ENCODE results near the gene ZFP64.
"Not testable (repeated sequence)": the region's sequence is repeated elsewhere in the genome, so short reads cannot be mapped to it uniquely, and the experiment has no call there.

ZFP64 gene

DNA sequence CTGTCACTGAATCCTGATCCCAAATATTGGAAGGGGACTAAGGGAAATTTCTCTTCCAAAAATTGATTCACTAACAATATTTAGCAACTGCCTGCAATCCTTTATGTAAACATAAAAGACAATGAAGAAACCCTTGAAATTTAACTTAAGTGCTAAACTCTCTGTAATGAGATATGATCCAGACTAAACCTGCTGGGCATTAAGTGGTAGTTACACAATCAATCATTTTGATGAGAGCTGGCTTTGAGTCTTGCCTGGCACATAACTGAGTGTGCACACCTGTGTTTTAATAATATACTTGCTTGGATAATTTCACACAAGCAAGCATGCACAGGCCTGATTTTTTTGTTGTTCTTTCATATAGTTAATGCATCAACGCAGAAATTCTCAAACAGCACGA, 9.8 kb upstream of the ZFP64 start:
- no peak for DNase-seq

DNA sequence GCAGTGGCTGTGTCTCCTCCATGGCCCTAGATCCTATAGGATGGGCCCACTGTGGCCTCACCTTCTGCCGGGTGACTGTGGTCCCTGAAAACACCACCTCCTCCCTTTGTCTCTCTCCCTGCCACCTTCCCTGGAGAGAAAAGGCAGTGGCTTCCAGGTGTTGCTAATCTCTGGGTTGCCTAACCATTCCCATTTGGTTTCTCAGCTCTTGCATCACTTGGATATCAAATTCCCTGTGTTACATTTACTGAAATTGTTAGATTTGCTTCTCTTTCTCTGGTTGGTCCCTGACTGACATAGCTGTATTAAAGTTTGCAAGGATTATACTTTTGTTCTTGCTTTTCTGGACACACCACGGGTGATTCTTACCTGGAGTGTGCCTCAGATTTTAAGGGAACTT, 9.3 kb upstream of the ZFP64 start:
- DNase-seq = no peak

DNA sequence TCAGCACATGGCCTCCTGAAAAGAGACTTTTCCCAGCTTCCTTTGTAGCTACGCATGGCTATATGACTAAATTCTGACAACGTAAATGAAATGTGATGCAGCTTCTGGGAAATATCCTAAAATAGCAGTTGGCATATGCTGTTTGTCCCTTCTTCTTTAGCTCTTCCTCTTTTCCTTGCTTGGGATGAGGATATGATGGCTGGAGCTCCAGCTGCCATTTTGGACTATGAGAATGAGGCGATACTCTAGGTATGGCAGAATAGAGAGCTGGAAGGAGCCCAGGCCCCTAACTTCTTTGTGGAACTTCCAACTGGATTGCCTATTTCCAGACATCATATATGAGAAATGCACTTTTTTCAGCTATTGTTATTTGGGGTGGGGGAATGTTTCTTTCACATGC, 5.3 kb upstream of the ZFP64 start:
- no peak for DNase-seq

DNA sequence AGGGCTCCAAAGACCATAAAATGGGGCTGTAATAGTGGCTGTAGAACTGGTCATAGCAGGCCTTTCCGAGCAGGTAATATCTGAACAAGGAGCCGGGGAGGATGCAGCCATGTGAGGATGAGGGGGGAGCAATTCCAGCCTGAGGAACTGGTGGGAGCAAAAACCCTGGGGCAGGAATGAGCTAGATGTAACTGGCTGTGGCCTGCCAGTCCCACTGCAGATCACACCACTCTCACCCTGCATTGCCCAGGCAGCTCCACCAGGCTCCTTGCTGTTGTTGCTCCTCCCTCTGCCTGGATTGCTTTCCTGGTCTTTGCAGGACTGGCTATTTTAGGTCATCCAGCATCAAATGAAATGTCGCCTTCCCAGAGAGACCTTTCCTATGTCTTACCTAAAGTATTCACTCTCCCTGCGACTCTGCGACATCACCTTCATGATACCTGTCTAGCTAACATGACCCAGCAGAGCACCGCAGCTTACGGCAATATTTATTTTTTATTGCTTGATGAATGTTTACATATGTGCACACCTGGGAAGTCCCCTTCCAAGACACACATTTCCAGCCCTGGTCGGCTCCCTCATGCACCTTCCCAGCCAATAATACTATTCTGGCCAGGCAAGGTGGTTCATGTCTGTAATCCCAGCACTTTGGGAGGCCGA, 2.4 kb upstream of the ZFP64 start:
- no peak for DNase-seq

DNA sequence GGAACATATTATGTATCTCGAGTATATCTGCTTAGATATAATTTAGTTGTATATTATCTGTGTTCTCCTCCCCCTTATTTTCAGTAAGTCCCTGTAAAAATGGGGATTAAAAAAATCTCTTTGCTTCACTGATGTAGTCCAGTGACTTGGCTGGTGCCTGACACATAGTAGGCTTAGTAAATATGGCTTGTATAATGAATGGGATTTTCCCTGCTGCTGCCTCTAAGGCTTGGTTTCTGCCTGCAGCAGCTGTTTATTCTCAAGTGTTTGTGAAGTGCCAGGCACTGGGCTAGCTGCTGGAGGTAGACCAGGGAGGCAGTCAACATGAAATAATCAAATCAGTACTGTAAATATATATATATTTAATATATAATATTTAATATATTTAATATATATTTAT, 1.6 kb upstream of the ZFP64 start:
- no peak for DNase-seq

DNA sequence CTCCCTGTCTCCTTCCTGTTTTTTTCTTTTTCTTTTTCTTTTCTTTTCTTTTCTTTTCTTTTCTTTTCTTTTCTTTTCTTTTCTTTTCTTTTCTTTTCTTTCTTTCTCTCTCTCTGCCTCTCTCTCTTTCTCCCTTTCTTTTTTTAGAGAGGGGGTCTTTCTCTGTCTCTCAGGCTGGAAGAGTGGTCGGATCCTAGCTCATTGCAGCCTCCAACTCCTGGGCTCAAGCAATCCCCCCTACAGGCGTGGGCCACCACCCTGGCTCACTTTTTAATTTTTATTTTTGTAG, 1.1 kb upstream of the ZFP64 start:
- DNase-seq = not testable (repeated sequence)

DNA sequence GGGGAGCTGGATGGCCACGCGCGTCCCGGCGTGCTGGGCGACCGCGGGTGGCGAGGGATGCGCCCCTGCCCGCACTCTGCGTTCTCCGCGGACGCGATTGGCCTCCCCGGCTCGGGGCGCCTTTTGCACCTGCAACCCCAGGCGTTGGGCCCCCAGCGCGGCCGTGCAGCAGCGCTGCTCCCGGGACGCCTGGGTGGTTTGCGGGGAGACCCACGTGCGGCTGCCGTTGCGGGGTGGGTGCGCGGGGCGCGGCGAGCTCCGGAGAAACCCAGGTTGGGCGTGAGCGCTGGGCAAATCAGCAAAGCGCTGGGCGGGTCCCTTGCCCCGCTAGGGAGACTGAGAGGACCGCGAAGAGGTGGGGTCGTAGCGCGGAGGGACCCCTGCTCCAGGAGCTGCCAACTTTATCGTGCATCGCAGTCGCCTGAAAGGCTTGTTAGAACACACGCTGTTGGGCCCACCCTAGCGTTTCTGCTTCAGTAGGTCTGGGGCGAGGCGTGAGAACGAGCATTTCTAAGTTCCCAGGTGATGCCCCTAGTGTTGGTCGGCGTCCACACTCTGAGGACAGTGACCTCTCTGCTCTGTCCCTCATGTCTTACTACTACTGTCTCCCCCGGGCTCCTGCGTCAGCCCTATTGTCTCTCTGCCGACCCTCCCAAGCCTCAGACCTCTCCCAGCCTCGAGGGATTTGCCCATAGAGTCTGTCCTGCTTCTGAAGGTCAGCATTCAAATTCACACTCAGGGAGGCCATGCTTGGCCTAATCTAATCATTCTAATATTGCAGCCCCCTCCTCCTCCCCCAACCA, 538 bp upstream of the ZFP64 start:
- peak in 8 of 14 donors; percentile 1 to 71 (median 34) for DNase-seq

DNA sequence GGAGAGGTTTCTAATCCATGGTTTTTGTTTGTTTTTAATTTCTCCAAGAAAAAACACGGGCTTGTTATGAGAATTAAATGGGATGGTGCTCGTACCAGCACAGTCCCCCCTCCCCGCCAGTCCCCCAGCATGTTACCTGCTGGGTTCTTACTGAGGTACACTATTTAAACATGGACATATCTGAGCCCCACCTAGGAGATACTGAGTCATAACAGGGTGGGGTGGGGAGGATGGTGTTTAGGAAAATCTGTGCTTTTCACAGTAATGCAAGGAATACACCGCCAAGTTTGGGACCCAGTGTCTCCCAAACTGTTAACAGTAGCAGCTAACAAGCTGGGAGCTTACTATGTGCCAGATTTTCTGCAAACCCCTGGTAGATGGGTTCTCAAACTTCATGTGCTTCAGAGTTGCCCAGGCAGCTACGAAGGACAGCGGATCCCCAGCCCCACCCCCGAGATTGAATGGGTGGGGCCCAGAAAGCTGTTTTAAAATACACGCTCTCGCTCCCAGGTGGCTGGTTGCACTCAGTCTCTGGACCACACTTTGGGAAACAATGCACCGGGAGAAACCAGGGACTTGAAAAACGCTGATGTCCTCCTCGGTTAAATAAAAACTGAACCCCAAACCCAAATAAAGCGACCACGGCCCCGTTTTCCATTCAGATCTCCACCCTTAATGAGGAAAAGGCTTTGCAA, 995 bp downstream of the ZFP64 start:
- peak in 5 of 14 donors; percentile 23 to 65 (median 53) for DNase-seq

DNA sequence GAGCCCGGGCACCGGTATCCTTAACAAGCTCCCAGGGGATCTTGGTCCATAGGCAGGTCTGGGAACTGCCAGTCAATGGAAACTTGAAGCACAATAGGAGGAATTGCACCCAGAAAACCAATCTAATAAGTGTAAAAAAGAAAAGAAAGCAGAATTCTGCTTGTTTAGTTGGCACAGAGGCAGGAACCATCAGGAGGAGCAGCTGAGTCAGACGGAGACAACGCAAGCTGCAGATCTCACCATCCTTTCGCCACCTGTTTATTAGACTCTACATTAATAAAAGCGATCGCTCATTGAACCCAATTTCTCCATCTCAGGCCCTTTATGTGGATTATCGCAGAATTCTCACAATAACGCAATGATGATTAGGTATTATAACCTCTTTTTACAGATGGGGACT, 9.8 kb downstream of the ZFP64 start:
- no peak for DNase-seq

DNA sequence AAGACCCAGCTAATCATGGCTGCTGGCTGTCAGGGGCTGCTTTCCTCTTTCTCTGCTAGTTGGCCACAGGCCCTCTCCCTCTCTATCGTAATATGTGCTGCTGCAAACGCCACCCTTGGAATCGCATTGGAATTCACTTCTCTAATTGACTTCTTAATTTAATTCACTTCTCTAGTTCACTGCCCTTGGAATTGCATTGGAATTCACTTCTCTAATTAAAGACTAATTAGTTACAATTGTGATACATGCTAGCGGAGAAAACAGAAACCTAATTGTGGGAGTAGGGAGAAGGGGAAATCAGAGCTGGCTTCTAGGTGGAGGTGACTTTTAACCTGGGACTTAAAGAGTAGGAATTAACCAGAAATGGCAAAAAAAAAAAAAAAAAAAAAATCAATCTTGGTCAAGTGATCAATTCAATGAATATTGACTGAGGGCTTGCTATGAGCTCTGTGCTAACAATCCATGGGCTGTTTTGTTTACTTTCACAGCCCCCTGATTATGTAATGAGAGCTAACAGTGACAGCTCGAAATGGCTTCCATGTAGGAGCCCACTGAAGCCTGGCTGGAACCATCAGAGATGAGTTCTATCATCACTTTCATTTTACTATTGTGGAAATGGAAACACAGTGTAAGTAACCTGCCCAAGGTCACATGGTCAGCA, 11.3 kb downstream of the ZFP64 start:
- no peak for DNase-seq

DNA sequence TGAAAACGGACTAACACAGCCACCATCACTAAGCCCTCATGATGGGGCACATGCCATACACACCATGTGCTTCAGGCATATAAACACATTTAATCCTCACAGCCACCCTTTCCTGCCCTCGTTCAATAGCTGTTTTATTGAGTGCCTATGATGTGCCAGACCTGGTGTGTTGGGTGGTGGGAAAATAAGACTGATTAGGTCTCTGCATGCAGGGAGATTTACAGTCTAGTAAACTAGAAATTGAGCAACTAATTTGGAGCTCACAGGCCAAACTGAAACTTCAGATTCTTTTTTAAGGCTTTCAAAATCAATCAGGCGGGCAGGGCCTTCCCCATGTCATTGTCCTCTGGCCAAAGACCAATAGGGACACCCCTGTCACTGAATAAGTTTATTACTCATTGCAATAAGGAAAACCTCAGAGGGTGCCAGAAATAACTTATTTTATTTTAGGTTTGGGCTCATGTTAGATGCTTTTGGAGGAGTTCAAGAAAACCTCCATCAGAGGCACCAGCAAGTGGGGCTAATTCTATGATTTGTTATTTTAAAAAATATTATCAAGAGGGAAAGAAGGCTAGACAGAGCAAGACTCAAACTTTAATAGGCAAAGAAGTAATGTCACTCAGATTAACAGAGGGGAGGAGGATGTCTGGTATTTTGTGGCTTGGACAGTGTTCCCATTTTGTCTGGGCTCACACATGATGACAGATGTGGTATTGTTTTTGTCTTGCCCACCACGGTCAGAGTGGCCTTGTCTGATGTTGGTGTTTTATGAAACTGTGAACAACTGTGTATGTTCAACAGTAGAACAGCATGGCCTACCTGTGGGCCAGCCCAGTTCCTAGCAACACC, 12.0 kb downstream of the ZFP64 start:
- no peak for DNase-seq

DNA sequence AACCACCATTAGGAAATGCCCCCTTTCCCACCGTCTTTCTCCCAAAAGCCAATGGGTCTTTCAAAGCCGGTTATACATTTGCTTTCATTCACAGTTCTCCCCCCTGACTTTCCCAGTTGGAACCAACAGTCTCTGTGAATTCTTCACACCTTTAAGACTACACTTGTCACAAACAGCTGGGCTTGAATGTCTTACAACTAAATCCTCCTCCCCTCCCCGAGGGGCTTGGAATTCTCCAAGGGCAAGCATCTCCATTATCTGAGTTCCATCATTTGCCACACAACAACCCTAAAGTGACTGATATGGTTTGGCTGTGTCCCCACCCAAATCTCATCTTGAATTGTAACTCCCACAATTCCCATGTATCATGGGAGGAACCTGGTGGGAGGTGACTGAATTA, 12.9 kb downstream of the ZFP64 start:
- no peak for DNase-seq

DNA sequence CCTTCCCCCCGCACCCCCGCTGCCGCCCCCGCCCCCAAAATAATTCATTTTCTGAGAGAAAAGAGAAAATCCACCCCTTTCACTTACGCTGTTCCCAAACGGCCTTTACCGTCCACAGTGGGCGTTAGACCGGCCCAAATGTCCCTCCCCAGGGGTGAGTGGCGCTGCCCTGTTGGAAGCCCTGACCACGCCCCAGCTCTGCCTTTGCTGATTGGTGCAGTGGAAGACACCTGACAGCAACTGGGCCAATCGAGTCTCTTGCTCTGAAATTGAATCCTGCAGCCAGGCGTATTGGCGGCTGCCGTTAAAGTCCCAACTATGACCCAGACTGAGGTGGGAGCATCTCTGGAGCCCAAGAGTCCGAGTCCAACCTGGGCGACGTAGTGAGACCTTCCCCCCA, 15.7 kb downstream of the ZFP64 start:
- no peak for DNase-seq

DNA sequence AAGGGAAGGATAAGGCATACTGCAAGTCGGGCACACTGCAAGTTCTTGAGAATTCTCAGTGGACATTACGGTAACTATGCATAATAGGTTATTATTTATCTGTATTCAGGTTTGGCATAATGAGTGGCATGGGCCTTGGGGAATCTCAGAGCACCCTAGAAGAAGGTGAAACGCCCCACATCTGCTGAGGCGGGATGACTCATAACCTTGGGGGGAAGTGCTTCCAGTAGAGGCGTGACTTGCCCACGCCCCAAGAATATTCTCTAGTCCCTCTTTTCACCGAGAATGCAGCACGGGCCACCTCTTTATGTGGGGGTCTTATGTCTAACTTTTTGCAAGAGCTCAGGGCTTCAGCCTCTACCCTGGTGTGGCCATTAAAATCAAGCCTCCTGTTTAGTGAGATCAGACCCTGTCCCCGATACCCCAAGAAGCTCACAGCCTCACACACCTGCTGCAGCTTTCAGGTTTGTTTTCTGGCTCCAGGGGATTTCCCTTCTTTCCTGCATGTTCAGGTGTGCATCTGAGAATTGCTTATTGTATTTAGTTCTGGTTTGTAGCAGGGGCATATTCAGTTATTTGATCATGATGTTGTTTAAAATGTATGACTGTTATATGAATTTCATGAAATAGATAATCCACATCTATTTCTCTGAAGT, 19.1 kb downstream of the ZFP64 start:
- DNase-seq = no peak

DNA sequence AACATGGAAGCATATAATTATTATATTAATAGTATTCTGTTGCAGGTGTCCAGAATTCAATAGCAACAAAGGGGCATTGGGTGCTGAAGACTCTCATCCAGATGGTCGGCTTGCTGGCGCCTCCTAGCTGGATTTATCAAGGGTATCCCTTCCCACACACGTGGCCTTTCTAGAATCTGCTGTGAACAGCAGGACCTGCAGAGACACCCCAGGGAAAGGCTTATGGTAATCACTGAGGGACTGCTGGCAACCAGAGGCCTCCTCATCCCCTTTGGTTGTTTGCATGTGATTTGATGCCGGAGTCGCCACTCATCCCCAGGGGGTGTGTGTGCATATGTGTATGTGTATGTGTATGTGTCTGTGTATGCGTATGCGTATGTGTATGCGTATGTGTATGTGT, 20.6 kb downstream of the ZFP64 start:
- no peak for DNase-seq

DNA sequence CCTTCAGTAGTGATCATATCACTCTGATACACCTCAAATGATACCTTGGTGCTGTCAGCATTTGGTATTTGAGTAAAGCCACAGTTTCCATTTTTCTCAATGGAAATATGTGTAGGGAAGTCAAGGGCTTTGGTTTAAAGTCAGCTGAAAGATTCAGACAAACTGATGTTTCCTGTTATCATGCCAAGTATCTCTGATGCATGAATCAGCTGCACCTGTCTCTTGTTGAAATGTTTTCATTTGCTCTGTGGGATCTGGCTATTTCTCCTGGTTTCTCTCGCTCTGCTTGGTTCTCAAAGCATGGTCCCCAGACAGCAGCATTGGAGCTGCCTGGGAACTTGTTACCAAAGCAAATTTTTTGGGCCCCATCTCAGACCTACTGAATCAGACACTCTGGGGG, 23.5 kb downstream of the ZFP64 start:
- no peak for DNase-seq

DNA sequence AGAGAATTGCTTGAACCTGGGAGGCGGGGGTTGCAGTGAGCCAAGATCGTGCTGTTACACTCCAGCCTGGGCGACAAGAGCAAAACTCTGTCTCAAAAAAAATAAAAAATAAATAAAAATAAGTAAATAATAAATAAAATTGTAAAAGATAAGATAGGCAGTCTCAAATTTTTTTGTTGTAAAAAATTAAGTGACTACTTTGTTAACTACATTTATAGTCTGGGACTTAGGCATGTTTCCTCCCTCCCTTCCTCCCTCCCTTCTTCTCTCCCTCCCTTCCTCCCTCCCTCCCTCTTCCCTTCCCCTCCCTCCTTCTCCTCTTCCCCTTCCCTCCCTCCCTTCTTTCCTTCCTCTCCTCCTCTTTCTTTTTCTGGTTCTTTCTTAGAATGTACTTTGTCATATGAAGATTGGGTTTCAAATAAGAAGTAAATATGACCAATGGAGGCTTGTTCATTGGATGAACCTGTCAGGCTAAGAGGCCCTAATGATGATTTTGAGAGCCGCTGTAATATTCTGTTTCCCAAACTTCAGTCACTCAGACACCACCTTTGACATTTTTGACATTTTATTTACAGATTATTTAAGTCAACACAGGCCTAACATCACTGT, 24.2 kb downstream of the ZFP64 start:
- DNase-seq = no peak

DNA sequence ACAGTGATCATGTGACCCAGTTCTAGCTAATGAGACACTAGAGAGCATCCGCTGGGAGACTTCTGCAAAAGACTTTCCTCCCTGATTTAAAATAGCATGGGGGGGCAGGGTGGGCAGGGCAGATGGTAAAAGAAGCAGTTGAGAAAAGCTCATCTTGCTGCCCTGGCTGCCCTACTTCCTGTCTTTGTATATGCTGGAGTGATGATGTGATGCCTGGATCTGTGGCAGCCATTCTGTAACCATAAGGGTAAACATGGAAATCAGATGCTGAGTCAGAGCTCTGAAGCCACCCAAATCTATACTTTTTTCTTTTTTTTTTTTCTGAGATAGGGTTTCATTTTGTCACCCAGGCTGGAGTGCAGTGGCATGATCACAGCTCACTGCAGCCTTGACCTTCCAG, 25.4 kb downstream of the ZFP64 start:
- no peak for DNase-seq

DNA sequence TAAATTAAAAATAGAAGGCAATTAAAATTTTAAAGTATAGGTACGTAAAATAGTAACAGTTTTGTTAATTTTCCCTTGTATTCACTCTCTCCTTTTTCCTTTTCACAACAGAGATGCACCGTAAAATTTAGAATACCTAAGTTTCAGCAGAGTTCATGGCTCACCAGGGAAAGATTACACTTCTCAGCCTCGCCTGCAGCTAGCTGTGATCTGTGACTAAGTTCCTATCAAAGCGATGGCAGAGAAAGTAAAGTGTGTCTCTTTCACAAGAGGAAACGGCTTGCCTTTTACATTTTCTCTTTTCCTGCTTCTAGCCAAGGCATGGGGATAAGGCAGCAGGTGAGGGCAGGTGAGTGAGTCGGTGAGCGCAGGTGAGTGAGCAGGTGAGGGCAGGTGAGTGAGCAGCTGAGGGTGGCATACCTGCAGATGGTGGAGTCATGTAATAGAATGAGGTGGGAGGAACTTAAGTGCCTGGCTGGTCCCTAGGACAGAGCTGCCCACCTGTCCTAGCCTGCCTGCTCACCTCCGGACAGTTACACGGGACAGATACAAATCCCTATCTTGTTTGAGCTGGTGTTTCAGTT, 30.9 kb downstream of the ZFP64 start:
- no peak for DNase-seq

DNA sequence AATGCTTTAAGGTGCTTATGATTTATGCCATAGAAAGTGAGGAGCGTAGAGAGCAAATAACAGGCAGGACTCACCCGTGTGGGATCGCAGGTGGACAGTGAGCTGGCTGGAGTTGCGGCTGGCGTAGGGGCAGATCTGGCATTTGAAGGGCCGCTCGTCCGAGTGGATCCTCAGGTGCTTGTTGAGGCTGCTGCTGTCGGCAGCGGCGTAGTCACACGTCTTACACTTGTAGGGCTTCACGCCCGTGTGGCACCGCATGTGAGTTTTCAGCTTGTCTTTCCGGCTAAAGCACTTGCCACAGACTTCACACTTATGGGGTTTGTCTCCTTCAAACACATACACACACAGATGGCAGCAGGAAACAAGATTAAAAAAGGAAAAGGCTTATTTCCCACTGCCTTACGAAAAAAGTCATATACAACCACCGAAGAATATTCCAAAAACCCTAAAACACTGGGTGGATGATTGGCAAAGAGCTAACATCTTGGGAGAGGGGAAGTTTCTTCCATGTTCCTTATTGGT, 31.5 kb downstream of the ZFP64 start:
- DNase-seq = no peak

DNA sequence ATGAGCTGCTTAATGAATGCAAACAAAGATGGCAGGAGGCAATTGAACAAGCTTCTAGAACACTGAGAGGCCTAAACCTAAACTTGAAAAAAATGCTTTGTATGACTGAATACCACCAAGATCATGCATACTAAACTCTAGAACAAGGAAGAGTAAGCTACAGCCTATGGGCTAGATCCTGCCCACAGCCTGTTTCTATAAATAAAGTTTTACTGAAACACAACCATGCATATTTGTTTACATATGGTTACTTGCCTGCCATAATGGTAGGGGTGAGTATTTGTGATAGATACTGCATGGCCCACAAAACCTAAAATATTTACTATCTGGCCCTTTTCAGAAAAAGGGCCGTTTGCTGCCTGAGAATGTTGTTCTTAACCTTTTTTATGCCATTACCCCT, 37.0 kb downstream of the ZFP64 start:
- no peak for DNase-seq
